Nephron progenitor cell (in vitro differentiated cells): ENCODE results near the gene CIT.

Source experiments
- DNase-seq: peaks from one replicate; pipeline ENCODE4 v3.0.0; 2021
- H3K27ac Mint-ChIP-seq: 2 replicates; pipeline ENCODE4 v1.8.0; 2021; ENCODE audit warnings: mild to moderate bottlenecking, moderate library complexity, mixed read lengths
- H3K27me3 Mint-ChIP-seq: 2 replicates; pipeline ENCODE4 v1.8.0; 2021; ENCODE audit warnings: mild to moderate bottlenecking, low read depth, mixed read lengths; ENCODE audit not compliant: poor library complexity
- H3K36me3 Mint-ChIP-seq: 2 replicates; pipeline ENCODE4 v1.8.0; 2021; ENCODE audit warnings: low read depth, mixed read lengths
- H3K4me1 Mint-ChIP-seq: 2 replicates; pipeline ENCODE4 v1.8.0; 2021; ENCODE audit warnings: mixed read lengths
- H3K4me3 Mint-ChIP-seq: 2 replicates; pipeline ENCODE4 v1.8.0; 2021; ENCODE audit warnings: mild to moderate bottlenecking, moderate library complexity, mixed read lengths
- H3K9me3 Mint-ChIP-seq: 2 replicates; pipeline ENCODE4 v1.8.0; 2021; ENCODE audit warnings: mild to moderate bottlenecking, moderate library complexity, mixed read lengths
- CTCF ChIP-seq: fragments of 200-600 bp; sonication (generic); IDR thresholded peaks from 2 replicates; pipeline ENCODE4 v1.5.0; 2021; ENCODE audit warnings: antibody characterized with exemption

The CIT gene

DNA sequence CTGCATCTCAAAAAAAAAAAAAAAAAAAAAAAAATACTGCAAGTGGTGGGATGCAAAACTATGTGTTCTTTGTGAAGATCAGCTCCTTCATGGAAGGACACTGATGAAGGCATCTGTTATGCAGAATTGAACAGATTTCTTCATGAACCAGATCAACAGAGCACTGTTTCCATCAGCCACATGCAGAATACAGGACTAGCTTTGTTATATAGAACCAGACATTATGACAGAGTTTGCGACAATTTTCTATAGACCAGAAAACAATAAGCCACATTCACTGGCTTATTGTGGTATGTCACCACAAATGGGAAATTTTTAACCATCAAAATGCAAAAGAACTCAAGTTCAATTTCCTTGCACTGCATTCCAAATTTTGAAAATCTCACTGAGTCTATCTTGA, 34.7 kb downstream of the CIT start:
- Mint-ChIP-seq H3K27ac (peak overlapping the region; percentile 43), H3K36me3 (peaks cover 81% of the 10 kb centered on the region), H3K4me3 (no peak overlapping the region), H3K9me3 (peaks cover 7% of the 10 kb centered on the region), H3K4me1 (peaks cover 6% of the 10 kb centered on the region), H3K27me3 (no peaks in the 10 kb centered on the region)
- no peak for TF ChIP-seq CTCF
- DNase-seq = no peak

DNA sequence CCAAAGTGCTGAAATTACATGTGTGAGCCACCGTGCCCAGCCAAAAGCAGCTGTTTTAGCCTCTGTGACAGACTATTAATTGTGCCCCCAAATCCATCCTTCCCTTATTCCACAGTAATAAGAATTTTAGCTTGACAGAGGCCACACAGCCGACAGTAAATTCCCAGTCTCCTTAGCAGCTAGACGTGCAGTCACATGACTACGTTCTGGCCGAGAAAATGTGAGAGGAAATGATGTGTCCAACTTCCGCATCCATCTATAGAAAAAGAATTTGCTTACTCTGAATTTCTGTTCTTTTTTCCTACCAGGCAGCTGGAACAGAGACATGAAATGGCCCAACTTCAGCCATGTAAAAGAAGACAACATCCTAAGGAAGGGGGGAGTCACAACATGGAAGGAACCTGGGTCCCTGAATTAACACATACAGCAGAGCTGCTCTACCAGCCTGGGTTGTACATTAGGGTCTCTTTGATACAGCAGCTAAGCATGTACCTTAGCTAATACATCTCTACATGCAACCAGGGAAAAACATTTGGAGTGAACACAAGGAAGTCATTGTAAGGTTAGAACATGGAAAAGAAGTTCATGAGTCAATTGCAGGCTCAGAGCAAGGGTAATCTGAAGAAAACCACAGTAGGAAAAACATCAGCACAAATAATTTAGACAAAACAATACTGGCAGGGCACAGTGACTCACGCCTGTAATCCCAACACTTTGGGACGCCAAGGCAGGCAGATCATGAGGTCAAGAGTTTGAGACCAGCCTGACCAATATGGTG, 35.5 kb downstream of the CIT start:
- DNase-seq = no peak
- Mint-ChIP-seq H3K4me3 (no peak overlapping the region), H3K4me1 (peaks cover 6% of the 10 kb centered on the region), H3K9me3 (peaks cover 7% of the 10 kb centered on the region), H3K27me3 (peaks cover 3% of the 10 kb centered on the region), H3K36me3 (peaks cover 80% of the 10 kb centered on the region), H3K27ac (peak overlapping the region; percentile 65)
- no peak for TF ChIP-seq CTCF

- Mint-ChIP-seq H3K4me3 (no peak overlapping the region), H3K4me1 (peaks cover 6% of the 10 kb centered on the region)
Measured at GRCh38 chr12:119840582-119840981, 36.5 kb downstream of the CIT start.

DNA sequence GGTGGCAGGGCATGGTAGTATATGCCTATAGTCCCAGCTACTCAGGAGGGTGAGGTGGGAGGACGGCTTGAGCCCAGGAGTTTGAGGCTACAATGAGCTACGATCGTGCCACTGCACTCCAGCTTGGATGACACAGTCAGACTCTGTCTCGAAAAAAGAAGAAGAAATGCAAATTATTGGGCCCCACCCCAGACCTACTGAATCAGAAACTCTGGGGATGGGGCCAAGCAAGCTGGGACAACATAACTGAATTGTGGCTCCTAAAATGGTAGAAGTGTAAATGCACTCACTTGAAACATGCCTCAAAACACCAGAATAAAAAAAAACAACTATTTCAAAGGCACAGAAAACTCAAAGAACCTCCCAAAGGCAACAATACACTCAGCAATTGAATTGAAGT, 37.0 kb downstream of the CIT start:
- Mint-ChIP-seq H3K4me1 (peaks cover 6% of the 10 kb centered on the region), H3K9me3 (peaks cover 7% of the 10 kb centered on the region), H3K4me3 (no peak overlapping the region), H3K36me3 (peaks cover 69% of the 10 kb centered on the region), H3K27ac (no peak overlapping the region), H3K27me3 (peaks cover 3% of the 10 kb centered on the region)
- no peak for TF ChIP-seq CTCF
- DNase-seq = no peak

More at GRCh38 chr12:119840582-119840981, 36.5 kb downstream of the CIT start:
- TF ChIP-seq CTCF = no peak
- no peak overlapping the region for H3K27ac Mint-ChIP-seq
- peaks cover 3% of the 10 kb centered on the region for H3K27me3 Mint-ChIP-seq
- H3K9me3 Mint-ChIP-seq = peaks cover 7% of the 10 kb centered on the region
- peaks cover 70% of the 10 kb centered on the region for H3K36me3 Mint-ChIP-seq
- no peak for DNase-seq

- Mint-ChIP-seq H3K36me3 (peaks cover 65% of the 10 kb centered on the region), H3K9me3 (peaks cover 7% of the 10 kb centered on the region), H3K4me1 (peaks cover 6% of the 10 kb centered on the region), H3K4me3 (no peak overlapping the region), H3K27me3 (peaks cover 3% of the 10 kb centered on the region), H3K27ac (no peak overlapping the region)
- no peak for TF ChIP-seq CTCF
- no peak for DNase-seq
Measured at GRCh38 chr12:119838826-119839600, 38.1 kb downstream of the CIT start.
